Erythroblast (primary cell): ENCODE data around the gene IKBKG.

Experiments
- GATA1 ChIP-seq: IDR thresholded peaks from 2 replicates; pipeline ENCODE4 v1.6.1; 2011; ENCODE audit warnings: low read depth, mild to moderate bottlenecking, control low read depth, low read length, moderate library complexity
- POLR2A ChIP-seq: IDR thresholded peaks from 2 replicates; pipeline ENCODE4 v1.6.1; 2011; ENCODE audit warnings: mild to moderate bottlenecking, low read length

DNA sequence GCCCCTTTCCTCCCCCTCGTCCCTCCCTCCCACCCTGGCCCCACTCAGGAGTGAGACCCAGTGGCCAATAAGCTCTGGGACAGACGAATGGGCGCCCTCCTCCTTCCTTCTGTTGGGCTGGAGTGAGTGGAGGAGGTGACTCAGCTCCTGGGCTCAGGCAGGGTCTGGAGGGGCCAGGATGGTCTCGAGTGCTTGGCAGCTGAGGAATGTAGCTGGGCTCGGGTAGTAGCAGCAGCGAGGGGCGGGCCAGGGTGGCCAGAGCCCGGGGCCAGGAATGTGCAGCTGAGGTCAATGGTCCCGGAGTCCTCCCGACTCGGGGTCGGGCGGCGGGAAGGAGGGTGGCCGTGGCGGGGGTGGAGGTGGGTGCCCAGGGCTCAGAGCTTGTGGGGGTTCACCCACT lies 15.8 kb upstream of the IKBKG start:
- TF ChIP-seq POLR2A (no peak), GATA1 (no peak)
